ENCODE measurements around the gene MAMDC4.

DNA sequence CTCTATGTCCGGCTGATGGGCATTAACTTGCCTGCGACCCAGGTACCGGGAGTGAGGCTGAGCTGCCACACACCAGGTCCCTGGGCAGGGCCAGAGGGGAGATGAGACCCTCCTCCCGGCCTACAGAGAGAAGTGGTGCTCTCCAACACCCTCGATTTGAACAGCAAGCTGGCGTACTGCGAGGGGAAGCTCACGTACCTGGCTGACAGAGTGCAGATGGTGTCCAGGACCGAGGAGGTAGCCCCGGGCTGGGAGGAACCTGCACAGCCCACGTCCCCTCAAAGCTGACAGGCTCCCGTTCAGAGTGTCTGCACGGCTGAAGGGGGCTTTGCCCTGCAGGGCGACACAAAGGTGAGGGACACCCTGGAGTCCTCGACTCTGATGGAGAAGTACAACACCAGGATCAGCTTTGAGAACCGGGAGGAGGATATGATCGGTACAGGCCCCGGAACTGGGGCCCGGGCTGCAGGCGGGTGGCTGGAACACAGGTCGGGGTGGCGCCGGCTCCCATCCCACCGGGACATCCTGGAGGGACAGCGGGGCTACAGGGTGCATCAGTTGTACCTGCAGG, 45.4 kb upstream of the MAMDC4 start:
- TF ChIP-seq, protein P1, sequence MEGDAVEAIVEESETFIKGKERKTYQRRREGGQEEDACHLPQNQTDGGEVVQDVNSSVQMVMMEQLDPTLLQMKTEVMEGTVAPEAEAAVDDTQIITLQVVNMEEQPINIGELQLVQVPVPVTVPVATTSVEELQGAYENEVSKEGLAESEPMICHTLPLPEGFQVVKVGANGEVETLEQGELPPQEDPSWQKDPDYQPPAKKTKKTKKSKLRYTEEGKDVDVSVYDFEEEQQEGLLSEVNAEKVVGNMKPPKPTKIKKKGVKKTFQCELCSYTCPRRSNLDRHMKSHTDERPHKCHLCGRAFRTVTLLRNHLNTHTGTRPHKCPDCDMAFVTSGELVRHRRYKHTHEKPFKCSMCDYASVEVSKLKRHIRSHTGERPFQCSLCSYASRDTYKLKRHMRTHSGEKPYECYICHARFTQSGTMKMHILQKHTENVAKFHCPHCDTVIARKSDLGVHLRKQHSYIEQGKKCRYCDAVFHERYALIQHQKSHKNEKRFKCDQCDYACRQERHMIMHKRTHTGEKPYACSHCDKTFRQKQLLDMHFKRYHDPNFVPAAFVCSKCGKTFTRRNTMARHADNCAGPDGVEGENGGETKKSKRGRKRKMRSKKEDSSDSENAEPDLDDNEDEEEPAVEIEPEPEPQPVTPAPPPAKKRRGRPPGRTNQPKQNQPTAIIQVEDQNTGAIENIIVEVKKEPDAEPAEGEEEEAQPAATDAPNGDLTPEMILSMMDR (IDR thresholded peaks at IDR 0.05): no peak
- no peak for TF ChIP-seq POLR2A (IDR thresholded peaks at IDR 0.05)
